Mesothelial cell of epicardium (in vitro differentiated cells): Measurements from ENCODE around the gene KCNIP4. TPM values are rescaled to one million over a fixed set of nuclear protein-coding genes. Genes with fewer than 3 reads are reported as not detected.
"Not testable (repeated sequence)": the region's sequence is repeated elsewhere in the genome, so short reads cannot be mapped to it uniquely, and the experiment has no call there.

Experiments used
- DNase-seq, 2 experiments: peaks; one replicate each; pipeline ENCODE4 v3.0.0; 2021; ENCODE audit warnings: low spot score in 2 of 2; ENCODE audit not compliant: unreplicated experiment in 2 of 2
- H3K27ac Mint-ChIP-seq: 2 replicates; pipeline ENCODE4 v1.8.0; 2021; ENCODE audit warnings: mixed read lengths
- H3K27me3 Mint-ChIP-seq: 2 replicates; pipeline ENCODE4 v1.8.0; 2021; ENCODE audit warnings: low read depth, mixed read lengths
- H3K36me3 Mint-ChIP-seq: 2 replicates; pipeline ENCODE4 v1.8.0; 2021; ENCODE audit warnings: mixed read lengths
- H3K4me1 Mint-ChIP-seq: 2 replicates; pipeline ENCODE4 v1.8.0; 2021; ENCODE audit warnings: mixed read lengths
- H3K4me3 Mint-ChIP-seq: 2 replicates; pipeline ENCODE4 v1.8.0; 2021; ENCODE audit warnings: mild to moderate bottlenecking, moderate library complexity, mixed read lengths
- H3K9me3 Mint-ChIP-seq: 2 replicates; pipeline ENCODE4 v1.8.0; 2021; ENCODE audit warnings: mixed read lengths
- CTCF ChIP-seq: fragments of 200-600 bp; sonication (generic); IDR thresholded peaks from one replicate; pipeline ENCODE4 v1.5.0; 2021; ENCODE audit warnings: antibody characterized with exemption; ENCODE audit not compliant: unreplicated experiment
- total RNA-seq: library from RNA; stranded (reverse); gene quantifications from 3 replicates; pipeline ENCODE4 v1.2.1, GENCODE V29; 2021

Gene KCNIP4
- total RNA-seq, result 2.6 to 3.0 TPM (median 2.7 TPM) in 3 replicates

DNA sequence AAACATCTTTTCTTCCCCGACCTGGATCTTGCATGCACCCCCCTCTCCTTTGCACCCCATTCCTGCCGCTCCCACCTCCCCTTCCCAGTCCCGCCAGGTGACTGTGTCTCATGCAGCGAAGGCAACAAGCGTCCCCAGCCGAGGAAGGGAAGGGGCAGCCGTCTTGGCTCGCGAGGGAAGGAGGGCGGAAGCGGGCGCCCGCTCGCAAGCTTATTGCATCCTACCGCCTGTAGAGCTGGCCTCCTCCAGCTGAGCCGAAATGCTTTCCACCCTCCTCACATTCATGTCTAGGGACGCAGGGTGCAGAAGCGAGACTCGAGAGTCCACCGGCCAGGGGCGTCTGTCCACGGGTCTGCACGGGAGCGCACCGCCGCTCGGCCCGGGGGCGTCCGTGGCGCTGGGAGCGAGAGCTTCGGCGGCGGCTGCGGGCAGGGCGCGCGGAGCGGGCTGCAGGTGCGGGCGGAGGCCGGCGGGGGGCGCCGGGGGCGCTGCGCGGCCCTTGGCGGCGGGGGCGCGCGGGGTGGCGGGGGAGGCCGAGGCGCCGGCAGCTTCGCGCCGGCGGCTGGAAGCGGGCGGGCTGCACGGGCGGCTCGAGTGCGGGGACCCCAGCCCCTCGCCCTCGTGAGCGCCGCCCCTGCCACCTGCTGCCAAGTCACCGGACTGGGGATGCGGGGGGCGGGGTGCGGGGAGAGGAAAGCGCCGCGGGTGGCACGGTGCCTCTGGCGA lies at the start of gene KCNIP4:
Gene KCNIP4 (minus strand): TSS at position 426 of the 726 bp plus-strand sequence.
- H3K27ac Mint-ChIP-seq, result no peak within 1 kb of the TSS
- peak; percentile 20 to 47 for DNase-seq
- H3K27me3 Mint-ChIP-seq, result peaks cover 88% of the 10 kb centered on the region
- no peaks in the 10 kb centered on the region for H3K36me3 Mint-ChIP-seq
- no peaks in the 10 kb centered on the region for H3K9me3 Mint-ChIP-seq
- TF ChIP-seq CTCF, result no peak
- peak within 1 kb of the TSS; percentile 66 for H3K4me3 Mint-ChIP-seq
- H3K4me1 Mint-ChIP-seq, result peaks cover 5% of the 10 kb centered on the region

DNA sequence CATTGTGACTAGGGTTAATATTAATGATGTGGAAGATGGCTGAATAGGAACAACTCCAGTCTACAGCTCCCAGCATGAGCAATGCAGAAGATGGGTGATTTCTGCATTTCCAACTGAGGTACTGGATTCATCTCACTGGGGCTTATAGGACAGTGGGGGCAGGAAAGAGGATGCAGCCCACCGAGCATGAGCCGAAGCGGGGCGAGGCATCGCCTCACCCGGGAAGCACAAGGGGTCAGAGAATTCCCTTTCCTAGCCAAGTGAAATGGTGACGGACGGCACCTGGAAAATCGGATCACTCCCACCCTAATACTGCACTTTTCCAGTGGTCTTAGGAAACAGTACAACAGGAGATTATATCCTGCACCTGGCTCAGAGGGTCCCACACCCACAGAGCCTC lies 48.0 kb upstream of the KCNIP4 start:
- H3K27me3 Mint-ChIP-seq, H3K36me3 Mint-ChIP-seq, H3K27ac Mint-ChIP-seq, H3K4me3 Mint-ChIP-seq, DNase-seq, H3K4me1 Mint-ChIP-seq: not testable (repeated sequence)
- H3K9me3 Mint-ChIP-seq, result peaks cover 46% of the 10 kb centered on the region

- Mint-ChIP-seq H3K4me1 (no peaks in the 10 kb centered on the region), H3K27ac (no peak overlapping the region), H3K4me3 (no peak overlapping the region), H3K9me3 (peaks cover 15% of the 10 kb centered on the region), H3K27me3 (no peaks in the 10 kb centered on the region), H3K36me3 (no peaks in the 10 kb centered on the region)
- DNase-seq, result no peak
- no peak for TF ChIP-seq CTCF
Measured at GRCh38 chr4:21992330-21992729, 43.8 kb upstream of the KCNIP4 start.

DNA sequence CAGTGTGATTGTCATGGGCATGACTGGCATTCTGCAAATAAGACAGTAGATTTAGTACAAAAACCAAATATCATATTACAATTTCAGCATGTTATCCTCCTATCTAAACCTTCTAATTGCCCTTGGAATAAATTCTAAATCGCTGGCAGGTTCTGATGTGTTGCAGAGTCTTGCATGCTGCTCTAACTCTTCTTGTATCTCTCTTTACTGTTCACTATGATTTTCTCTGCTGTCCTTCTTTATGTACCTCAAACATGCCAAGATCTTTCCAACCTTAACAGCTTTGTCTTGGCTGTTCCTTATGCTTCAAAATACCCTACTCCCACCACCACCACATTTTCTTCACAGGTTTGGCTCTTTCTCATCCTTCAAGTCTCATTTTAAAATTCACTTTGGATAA lies 43.0 kb upstream of the KCNIP4 start:
- no peaks in the 10 kb centered on the region for H3K4me1 Mint-ChIP-seq
- no peaks in the 10 kb centered on the region for H3K27me3 Mint-ChIP-seq
- H3K27ac Mint-ChIP-seq, result no peak overlapping the region

GRCh38 chr4:21991050-21991449 lies 42.5 kb upstream of the KCNIP4 start:
- no peak for DNase-seq
- TF ChIP-seq CTCF, result no peak
- Mint-ChIP-seq H3K4me3 (no peak overlapping the region), H3K36me3 (no peaks in the 10 kb centered on the region), H3K27me3 (peaks cover 5% of the 10 kb centered on the region), H3K9me3 (peaks cover 15% of the 10 kb centered on the region), H3K4me1 (no peaks in the 10 kb centered on the region), H3K27ac (no peak overlapping the region)

More for the DNA sequence above, 43.0 kb upstream of the KCNIP4 start:
- Mint-ChIP-seq H3K36me3 (no peaks in the 10 kb centered on the region), H3K9me3 (peaks cover 15% of the 10 kb centered on the region), H3K4me3 (no peak overlapping the region)
- no peak for DNase-seq
- TF ChIP-seq CTCF, result no peak

DNA sequence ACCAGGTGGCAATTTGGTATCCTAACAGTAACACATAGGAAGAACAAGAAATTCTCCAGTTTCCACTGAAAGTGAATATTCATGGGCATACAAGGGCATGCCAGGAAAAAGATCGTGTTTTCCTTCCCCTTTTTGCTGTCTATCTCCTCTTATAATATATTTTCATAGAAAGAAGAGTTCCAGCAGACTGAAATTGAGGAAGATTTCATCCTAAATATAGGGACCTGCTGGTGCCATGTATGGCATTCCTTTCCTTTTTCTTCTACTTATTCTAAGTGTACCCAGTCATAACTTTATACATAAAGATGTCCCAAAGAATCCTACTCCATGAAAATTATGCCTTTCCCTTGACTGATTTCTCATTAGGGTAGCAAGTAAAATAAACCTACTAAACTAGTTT lies 40.8 kb upstream of the KCNIP4 start:
- no peaks in the 10 kb centered on the region for H3K4me1 Mint-ChIP-seq
- no peak for TF ChIP-seq CTCF
- H3K27ac Mint-ChIP-seq, result no peak overlapping the region
- peaks cover 15% of the 10 kb centered on the region for H3K27me3 Mint-ChIP-seq
- peaks cover under 1% of the 10 kb centered on the region for H3K9me3 Mint-ChIP-seq
- no peak overlapping the region for H3K4me3 Mint-ChIP-seq
- DNase-seq, result no peak
- no peaks in the 10 kb centered on the region for H3K36me3 Mint-ChIP-seq
